HepG2 (cell line): Measurements from ENCODE around the gene RNASE11. TPM values are rescaled to one million over a fixed set of nuclear protein-coding genes. Genes with fewer than 3 reads are reported as not detected.

Experiments
- ARID4A ChIP-seq: sonication (generic); formaldehyde crosslinking; IDR thresholded peaks from 2 replicates; pipeline ENCODE4 v1.5.0; 2020; ENCODE audit warnings: mild to moderate bottlenecking, missing genetic modification reagents, borderline replicate concordance
- CENPX ChIP-seq: sonication (generic); formaldehyde crosslinking; IDR thresholded peaks from 2 replicates; pipeline ENCODE4 v1.9.0; 2021; ENCODE audit warnings: mild to moderate bottlenecking, missing genetic modification reagents, moderate library complexity
- DNMT3B ChIP-seq: conservative IDR thresholded peaks from 2 replicates; pipeline ENCODE4 v1.6.1; 2016; ENCODE audit warnings: missing biosample characterization, control low read depth
- DRAP1 ChIP-seq: IDR thresholded peaks from 2 replicates; pipeline ENCODE4 v1.6.1; 2016; ENCODE audit warnings: missing genetic modification reagents, missing compliant biosample characterization
- FOXK1 ChIP-seq: sonication (generic); formaldehyde crosslinking; IDR thresholded peaks from 2 replicates; pipeline ENCODE4 v1.4.0; 2020; ENCODE audit warnings: low read depth, missing genetic modification reagents, borderline replicate concordance
- IRX3 ChIP-seq: sonication (generic); formaldehyde crosslinking; IDR thresholded peaks from 2 replicates; pipeline ENCODE4 v1.8.1; 2023; ENCODE audit warnings: mild to moderate bottlenecking, low read depth, missing genetic modification reagents, borderline replicate concordance
- KDM1A ChIP-seq: IDR thresholded peaks from 2 replicates; pipeline ENCODE4 v1.6.1; 2016; ENCODE audit warnings: missing compliant biosample characterization
- LRRFIP1 ChIP-seq: sonication (generic); formaldehyde crosslinking; conservative IDR thresholded peaks from 2 replicates; pipeline ENCODE4 v1.4.0; 2020; ENCODE audit warnings: missing genetic modification reagents
- MAX ChIP-seq: IDR thresholded peaks from 2 replicates; pipeline ENCODE4 v1.6.1; 2012; ENCODE audit warnings: inconsistent platforms
- MYPOP ChIP-seq: sonication (generic); formaldehyde crosslinking; IDR thresholded peaks from 2 replicates; pipeline ENCODE4 v1.8.1; 2023; ENCODE audit warnings: mild to moderate bottlenecking, moderate library complexity, missing genetic modification reagents
- NFKBIZ ChIP-seq: IDR thresholded peaks from 2 replicates; pipeline ENCODE4 v1.6.1; 2018; ENCODE audit warnings: missing genetic modification reagents, missing compliant biosample characterization
- RCOR2 ChIP-seq: IDR thresholded peaks from 2 replicates; pipeline ENCODE4 v1.6.1; 2016; ENCODE audit warnings: missing biosample characterization, missing genetic modification reagents
- REPIN1 ChIP-seq: sonication (generic); formaldehyde crosslinking; IDR thresholded peaks from 2 replicates; pipeline ENCODE4 v1.8.0; 2022; ENCODE audit warnings: missing genetic modification reagents, low read depth, mild to moderate bottlenecking, borderline replicate concordance
- SMAD3 ChIP-seq: sonication (generic); formaldehyde crosslinking; IDR thresholded peaks from 2 replicates; pipeline ENCODE4 v1.4.0; 2020; ENCODE audit warnings: missing genetic modification reagents
- THYN1 ChIP-seq: sonication (generic); formaldehyde crosslinking; IDR thresholded peaks from 2 replicates; pipeline ENCODE4 v1.8.1; 2023; ENCODE audit warnings: low read depth, mild to moderate bottlenecking, moderate library complexity, missing genetic modification reagents, borderline replicate concordance
- ZNF136 ChIP-seq: sonication (generic); formaldehyde crosslinking; IDR thresholded peaks from 2 replicates; pipeline ENCODE4 v1.8.1; 2022; ENCODE audit warnings: low read depth, mild to moderate bottlenecking, moderate library complexity, missing genetic modification reagents
- ZNF263 ChIP-seq: sonication (generic); formaldehyde crosslinking; IDR thresholded peaks from 2 replicates; pipeline ENCODE4 v1.4.0; 2020; ENCODE audit warnings: missing genetic modification reagents
- ZNF543 ChIP-seq: sonication (generic); formaldehyde crosslinking; IDR thresholded peaks from 2 replicates; pipeline ENCODE4 v1.4.0; 2020; ENCODE audit warnings: mild to moderate bottlenecking, missing genetic modification reagents
- ZNF740 ChIP-seq: sonication (generic); formaldehyde crosslinking; IDR thresholded peaks from 2 replicates; pipeline ENCODE4 v1.4.0; 2020; ENCODE audit warnings: missing genetic modification reagents
- ZNF772 ChIP-seq: sonication (generic); formaldehyde crosslinking; IDR thresholded peaks from 2 replicates; pipeline ENCODE4 v1.5.0; 2020; ENCODE audit warnings: mild to moderate bottlenecking, missing genetic modification reagents
- polyA plus RNA-seq, 8 experiments: library from polyadenylated mRNA; depleted of rRNA in 3 of 8; stranded (reverse) in 7 of 8; unstranded in 1 of 8; fragments of >200 nt; fragmentation: Illumina TruSeq in 4 of 8; extraction: Trizol in 4 of 8; gene quantifications; 2 replicates each; pipeline versions ENCODE4 v1.2.1 to v1.2.3, GENCODE V29; 2011 to 2016; ENCODE audit warnings: low read depth in 4 of 8, missing spikeins in 1 of 8, mixed read lengths in 1 of 8; ENCODE audit not compliant: insufficient read depth in 1 of 8
- total RNA-seq, 5 experiments: library from RNA; depleted of rRNA; stranded (reverse); fragments of >200 nt; fragmentation: Illumina TruSeq; extraction: Trizol; gene quantifications; 2 replicates each; pipeline ENCODE4 v1.2.3, GENCODE V29; 2016; ENCODE audit warnings: low read depth in 1 of 5

RNASE11 gene
- total and polyA plus RNA-seq, 2 of the 13 experiments (the other 11 are each of a cell fraction or from before 2014, with no cell fraction given) = not detected

GRCh38 chr14:20630340-20631022 lies 42.7 kb upstream of the RNASE11 start (continued):
- peak; percentile 54; the same call in 1 of the 2 replicates for TF ChIP-seq MYPOP (CRISPR knock-in tag)
- TF ChIP-seq DRAP1 = peak; percentile 59; the same call in 1 of the 2 replicates
- no peak for TF ChIP-seq THYN1
- 0 out of 2 replicates have a peak, but pooled peaks have one; percentile 42 for TF ChIP-seq REPIN1 (CRISPR knock-in tag)
- TF ChIP-seq KDM1A (CRISPR knock-in tag) = 0 out of 2 replicates have a peak, but pooled peaks have one; percentile 6
- TF ChIP-seq IRX3 = no peak
- TF ChIP-seq ZNF772 (CRISPR knock-in tag) = peak; percentile 56; the same call in 1 of the 2 replicates
- no peak for TF ChIP-seq ZNF740
- TF ChIP-seq ZNF136 = 0 out of 2 replicates have a peak, but pooled peaks have one; percentile 77
- peak; percentile 14; the same call in 1 of the 2 replicates for TF ChIP-seq ARID4A (CRISPR knock-in tag)
- TF ChIP-seq ZNF263 = no peak; the same call in none of the 2 replicates
- peak; percentile 29; the same call in 1 of the 2 replicates for TF ChIP-seq DNMT3B (CRISPR knock-in tag)
- TF ChIP-seq FOXK1 (CRISPR knock-in tag) = 0 out of 2 replicates have a peak, but pooled peaks have one; percentile 27
- peak; percentile 34; the same call in 1 of the 2 replicates for TF ChIP-seq RCOR2 (CRISPR knock-in tag)
- TF ChIP-seq MAX = peak; percentile 31; the same call in 1 of the 2 replicates
- TF ChIP-seq ZNF543 (CRISPR knock-in tag) = peak; percentile 63; the same call in 1 of the 2 replicates
- TF ChIP-seq LRRFIP1 (CRISPR knock-in tag) = 0 out of 2 replicates have a peak, but pooled peaks have one; percentile 38
- 0 out of 2 replicates have a peak, but pooled peaks have one; percentile 63 for TF ChIP-seq SMAD3 (CRISPR knock-in tag)
- 0 out of 2 replicates have a peak, but pooled peaks have one; percentile 22 for TF ChIP-seq NFKBIZ (CRISPR knock-in tag)
- TF ChIP-seq CENPX (CRISPR knock-in tag) = no peak
